Nephron progenitor cell (in vitro differentiated cells): ENCODE results near the gene MYOM1.

Source experiments
- DNase-seq: peaks from one replicate; pipeline ENCODE4 v3.0.0; 2021
- H3K27ac Mint-ChIP-seq: 2 replicates; pipeline ENCODE4 v1.8.0; 2021; ENCODE audit warnings: mild to moderate bottlenecking, moderate library complexity, mixed read lengths
- H3K27me3 Mint-ChIP-seq: 2 replicates; pipeline ENCODE4 v1.8.0; 2021; ENCODE audit warnings: mild to moderate bottlenecking, low read depth, mixed read lengths; ENCODE audit not compliant: poor library complexity
- H3K36me3 Mint-ChIP-seq: 2 replicates; pipeline ENCODE4 v1.8.0; 2021; ENCODE audit warnings: low read depth, mixed read lengths
- H3K4me1 Mint-ChIP-seq: 2 replicates; pipeline ENCODE4 v1.8.0; 2021; ENCODE audit warnings: mixed read lengths
- H3K4me3 Mint-ChIP-seq: 2 replicates; pipeline ENCODE4 v1.8.0; 2021; ENCODE audit warnings: mild to moderate bottlenecking, moderate library complexity, mixed read lengths
- H3K9me3 Mint-ChIP-seq: 2 replicates; pipeline ENCODE4 v1.8.0; 2021; ENCODE audit warnings: mild to moderate bottlenecking, moderate library complexity, mixed read lengths
- CTCF ChIP-seq: fragments of 200-600 bp; sonication (generic); IDR thresholded peaks from 2 replicates; pipeline ENCODE4 v1.5.0; 2021; ENCODE audit warnings: antibody characterized with exemption

MYOM1 gene

DNA sequence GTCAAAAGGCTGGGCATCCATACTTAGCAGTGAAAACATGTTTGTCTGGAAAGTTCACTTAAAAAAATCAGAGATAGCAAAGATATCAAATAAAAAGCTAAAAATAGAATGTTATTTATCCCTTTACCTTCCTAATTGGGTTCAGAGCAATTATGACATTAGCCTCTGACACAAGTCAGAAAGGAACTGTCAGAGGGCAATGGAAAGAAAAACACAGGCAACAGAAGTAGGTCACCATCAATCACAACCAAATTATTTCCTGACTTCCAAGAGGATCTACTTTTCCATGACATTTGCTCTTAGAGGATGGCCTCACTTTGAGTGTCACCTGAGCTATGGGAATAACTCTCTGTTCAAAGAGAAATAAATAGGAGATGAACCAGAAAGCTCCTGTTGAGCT, 27.5 kb downstream of the MYOM1 start:
- Mint-ChIP-seq H3K9me3 (peaks cover 4% of the 10 kb centered on the region), H3K27me3 (no peaks in the 10 kb centered on the region), H3K4me1 (peaks cover 12% of the 10 kb centered on the region), H3K36me3 (no peaks in the 10 kb centered on the region), H3K27ac (peak overlapping the region; percentile 96), H3K4me3 (no peak overlapping the region)
- DNase-seq = no peak
- TF ChIP-seq CTCF = no peak

GRCh38 chr18:3190610-3191009, 29.2 kb downstream of the MYOM1 start:
- no peak overlapping the region for H3K27ac Mint-ChIP-seq
- DNase-seq = no peak
- no peaks in the 10 kb centered on the region for H3K27me3 Mint-ChIP-seq
- no peak for TF ChIP-seq CTCF
- H3K36me3 Mint-ChIP-seq = no peaks in the 10 kb centered on the region
- peaks cover 4% of the 10 kb centered on the region for H3K9me3 Mint-ChIP-seq
- H3K4me1 Mint-ChIP-seq = peaks cover 12% of the 10 kb centered on the region
- no peak overlapping the region for H3K4me3 Mint-ChIP-seq

GRCh38 chr18:3189884-3190283, 29.9 kb downstream of the MYOM1 start:
- Mint-ChIP-seq H3K36me3 (no peaks in the 10 kb centered on the region), H3K27ac (no peak overlapping the region), H3K9me3 (peaks cover 4% of the 10 kb centered on the region), H3K27me3 (no peaks in the 10 kb centered on the region), H3K4me3 (no peak overlapping the region), H3K4me1 (peaks cover 14% of the 10 kb centered on the region)
- DNase-seq = no peak
- no peak for TF ChIP-seq CTCF

DNA sequence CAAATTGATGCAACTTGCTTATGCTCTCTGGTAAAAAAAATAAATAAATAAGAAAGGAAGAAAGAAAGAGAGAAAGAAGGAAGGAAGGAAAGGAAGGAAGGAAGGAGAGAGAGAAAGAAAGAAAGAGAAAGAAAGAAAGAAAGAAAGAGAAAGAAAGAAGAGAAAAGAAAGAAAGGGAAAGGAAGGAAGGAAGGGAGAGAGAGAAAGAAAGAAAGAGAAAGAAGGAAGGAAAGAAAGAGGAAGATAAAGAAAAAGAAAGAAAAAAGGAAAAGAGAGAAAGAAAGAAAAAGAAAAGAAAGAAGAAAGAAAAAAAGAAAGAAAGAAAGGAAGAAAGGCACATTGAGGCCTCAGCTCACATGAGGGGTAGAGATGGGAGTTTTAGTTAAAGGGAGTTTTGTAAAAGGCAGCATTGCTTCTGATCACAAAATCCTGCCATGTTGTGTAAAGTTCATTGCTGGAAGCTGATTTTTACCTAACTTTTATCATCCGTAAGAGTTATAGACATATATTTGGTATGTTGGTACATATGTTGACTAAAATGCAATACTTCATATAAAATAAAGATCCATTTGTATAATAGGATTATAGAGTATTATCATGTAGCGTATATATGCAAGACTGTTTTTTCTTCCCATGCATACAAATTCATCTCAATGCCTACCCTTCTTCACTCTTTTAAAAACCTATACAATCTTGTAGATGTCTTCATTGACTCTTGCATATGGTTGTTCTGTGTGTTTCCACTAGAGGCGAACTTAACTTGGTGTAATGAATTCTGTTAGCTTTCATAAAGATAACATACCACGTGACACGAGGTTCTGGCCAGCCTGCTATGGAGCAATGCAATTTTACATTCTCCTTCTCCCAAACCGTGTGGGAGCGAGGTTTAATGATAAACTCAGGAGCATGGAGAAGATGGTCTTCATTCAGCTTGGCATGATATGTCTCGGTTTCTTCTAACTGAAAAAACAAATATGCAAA, 32.8 kb downstream of the MYOM1 start:
- no peak for DNase-seq
- TF ChIP-seq CTCF = no peak
- Mint-ChIP-seq H3K4me3 (no peak overlapping the region), H3K27me3 (no peaks in the 10 kb centered on the region), H3K9me3 (peaks cover 4% of the 10 kb centered on the region), H3K27ac (no peak overlapping the region), H3K36me3 (no peaks in the 10 kb centered on the region), H3K4me1 (peaks cover 25% of the 10 kb centered on the region)

DNA sequence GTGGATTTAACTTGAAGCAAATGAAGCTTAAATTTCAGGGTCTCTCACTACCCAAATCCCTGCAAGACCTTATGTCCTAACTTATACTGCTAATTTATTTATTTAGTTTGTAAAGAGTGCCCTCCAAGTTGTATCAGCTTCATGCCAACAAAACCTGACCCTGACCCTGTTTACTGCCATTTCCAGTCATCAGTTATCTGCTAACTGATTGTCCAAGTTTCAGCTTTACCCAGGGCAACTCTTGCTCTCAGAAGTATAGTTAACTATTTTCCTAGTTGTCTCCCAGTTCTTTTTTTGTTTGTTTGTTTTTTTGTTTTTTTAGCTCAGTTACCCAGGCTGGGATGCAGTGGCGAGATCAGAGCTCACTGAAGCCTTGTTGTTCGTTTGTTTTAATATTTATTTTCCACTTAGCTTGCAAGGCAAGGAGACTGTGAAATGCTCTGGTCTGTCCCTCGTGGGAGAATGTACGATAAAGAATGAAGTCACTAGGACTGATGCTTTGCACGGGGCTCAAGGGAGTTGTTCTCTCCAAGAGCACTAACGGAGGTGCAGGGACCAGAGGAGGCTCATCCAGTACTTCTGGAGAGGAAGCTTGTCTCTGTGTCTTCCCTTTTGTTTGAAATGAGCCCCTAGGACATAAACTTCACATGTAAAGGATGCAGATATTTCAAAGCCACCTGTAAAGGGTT, 35.3 kb downstream of the MYOM1 start:
- DNase-seq = no peak
- Mint-ChIP-seq H3K27ac (peak overlapping the region; percentile 89), H3K9me3 (peaks cover 4% of the 10 kb centered on the region), H3K4me1 (peaks cover 25% of the 10 kb centered on the region), H3K36me3 (no peaks in the 10 kb centered on the region), H3K4me3 (no peak overlapping the region), H3K27me3 (peaks cover 3% of the 10 kb centered on the region)
- no peak for TF ChIP-seq CTCF
